Measurements from ENCODE around the gene SUPT3H.

The SUPT3H gene

DNA sequence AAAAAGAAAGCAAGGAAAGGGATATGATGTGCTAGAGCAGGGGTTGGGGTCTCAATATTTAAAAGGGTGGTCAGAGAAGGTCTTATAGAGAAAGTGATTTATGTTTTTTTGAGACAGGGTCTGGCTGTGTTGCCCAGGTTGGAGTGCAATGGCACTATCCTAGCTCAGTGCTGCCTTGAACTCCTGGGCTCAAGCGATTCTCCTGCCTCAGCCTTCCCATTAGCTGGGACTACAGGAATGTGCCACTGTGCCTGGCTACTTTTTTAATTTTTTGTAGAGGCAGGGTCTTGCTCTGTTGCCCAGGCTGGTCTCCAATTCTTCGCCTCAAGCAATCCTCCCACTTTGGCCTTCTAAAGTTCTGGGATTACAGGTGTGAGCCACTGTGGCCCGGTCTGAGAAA, 557.0 kb downstream of the SUPT3H start:
- no peak for DNase-seq

DNA sequence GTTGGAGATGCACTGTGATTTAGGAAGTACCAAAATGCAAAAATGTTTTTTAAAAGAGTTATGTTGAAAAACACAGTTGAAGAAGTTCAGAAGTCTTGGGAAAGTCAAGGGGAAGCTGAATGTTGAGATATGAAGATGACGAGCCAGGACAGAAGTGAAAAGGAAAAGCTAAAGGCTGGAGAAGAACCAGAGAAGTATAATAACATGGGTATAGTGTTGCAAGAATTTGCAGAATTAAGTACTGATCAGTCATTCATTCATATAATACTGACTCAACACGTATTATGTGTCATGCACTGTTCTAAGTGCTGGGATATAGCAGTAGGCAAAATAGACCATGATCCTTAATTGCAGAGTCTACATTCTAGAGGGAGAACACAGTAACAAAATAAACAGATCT, 557.4 kb downstream of the SUPT3H start:
- DNase-seq, result no peak

DNA sequence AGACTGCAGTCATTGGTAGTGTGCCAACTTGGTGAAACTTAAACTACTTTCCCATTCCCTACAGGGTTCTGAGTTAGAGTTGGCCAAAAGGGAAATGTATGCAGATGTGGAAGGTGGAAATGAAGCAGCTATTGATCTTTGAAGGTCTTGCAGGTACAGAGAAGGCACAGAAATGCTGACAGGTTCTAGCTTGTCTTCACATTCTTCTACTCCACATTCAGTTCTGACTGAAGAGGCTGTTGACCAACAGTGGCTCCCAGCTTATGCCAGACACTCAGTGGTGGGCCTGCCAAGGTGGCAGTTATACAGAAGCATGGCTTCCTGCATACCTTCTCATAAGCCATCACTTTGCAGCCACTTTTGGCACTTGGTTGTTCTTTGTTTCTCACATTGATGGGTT, 566.3 kb downstream of the SUPT3H start:
- no peak for DNase-seq

DNA sequence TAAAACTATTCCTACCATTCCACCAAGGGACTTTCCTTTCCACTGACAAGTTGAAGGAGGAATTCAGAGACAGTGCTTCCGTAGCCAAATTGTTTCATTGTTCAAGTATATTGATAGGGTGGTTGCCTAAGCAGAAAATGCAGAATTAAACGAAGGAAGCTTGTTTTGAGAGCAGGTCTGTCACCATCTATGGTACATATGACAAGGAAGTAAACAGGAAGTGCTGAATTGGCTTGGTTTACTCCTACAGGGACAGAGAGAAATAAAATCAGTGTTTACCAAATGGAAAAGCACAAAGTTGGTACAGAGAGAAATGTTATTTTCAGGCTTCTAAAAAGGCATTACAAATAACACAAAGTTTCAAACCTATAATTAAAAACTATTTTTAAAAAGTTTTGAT, 568.5 kb downstream of the SUPT3H start:
- no peak for DNase-seq

DNA sequence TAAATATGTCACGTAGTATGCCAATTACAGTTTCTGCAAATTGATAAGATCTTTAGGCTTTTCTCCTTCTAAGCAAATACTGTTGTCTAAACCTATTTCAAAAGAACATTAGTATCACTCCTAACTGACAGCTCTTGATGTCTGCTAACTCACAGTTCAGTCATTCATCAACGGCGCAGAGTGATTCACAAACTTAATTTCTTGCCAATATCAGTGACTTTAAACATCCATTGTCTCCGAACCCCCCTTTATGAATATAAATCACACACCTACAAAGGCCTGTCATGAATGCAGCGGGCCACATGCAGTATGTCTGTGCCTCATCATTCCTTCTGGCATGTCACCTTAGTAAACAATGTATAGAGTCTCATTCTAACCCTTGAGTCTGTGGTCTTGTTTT, 569.6 kb downstream of the SUPT3H start:
- DNase-seq, result no peak

DNA sequence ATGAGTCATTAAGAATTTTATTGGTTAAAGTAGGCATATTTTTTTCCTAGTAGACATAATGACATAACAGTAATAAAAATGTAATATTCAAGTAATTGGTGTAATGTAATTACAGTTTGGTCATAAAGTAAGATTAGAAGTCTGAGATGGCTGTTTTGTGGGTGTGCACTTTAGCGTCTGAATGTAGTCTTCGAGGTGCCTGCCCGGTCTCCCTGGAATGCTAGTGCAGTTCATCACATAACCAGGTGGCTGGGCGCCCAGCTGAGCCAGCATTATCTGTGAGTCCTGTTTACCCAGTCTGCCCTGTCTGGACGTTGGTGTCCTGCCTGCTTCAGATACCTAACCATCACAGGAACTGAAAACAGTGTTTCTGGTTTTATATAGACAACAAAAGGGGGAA, 571.1 kb downstream of the SUPT3H start:
- no peak for DNase-seq

DNA sequence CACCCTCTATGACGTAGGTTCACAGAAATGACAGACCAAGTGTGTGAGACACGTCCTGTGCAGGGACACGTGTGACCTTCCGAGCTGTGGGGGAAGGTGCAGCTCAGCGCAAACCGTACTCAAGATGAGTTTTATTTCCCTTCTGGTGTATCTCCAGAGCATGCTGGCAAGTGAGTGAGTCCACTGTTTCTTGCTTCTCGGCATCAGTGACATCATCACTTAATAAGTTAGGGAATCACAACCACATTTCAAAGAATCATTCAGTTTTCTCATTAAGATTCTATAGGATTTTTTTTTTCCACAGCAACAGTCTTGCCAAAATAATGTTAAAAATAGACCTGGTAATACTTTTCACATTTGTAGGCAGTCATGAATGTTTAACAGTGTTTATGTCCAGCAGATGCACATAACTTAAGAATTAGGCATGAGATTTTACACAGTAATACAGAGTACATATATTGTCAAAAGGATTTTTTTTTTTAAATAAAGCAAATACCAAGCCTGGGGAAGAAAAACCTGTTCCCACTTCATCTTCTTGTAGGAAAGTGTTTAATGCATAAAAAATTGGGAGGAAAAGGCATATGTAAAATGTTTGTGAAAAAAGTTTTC, 572.4 kb downstream of the SUPT3H start:
- DNase-seq, result no peak

DNA sequence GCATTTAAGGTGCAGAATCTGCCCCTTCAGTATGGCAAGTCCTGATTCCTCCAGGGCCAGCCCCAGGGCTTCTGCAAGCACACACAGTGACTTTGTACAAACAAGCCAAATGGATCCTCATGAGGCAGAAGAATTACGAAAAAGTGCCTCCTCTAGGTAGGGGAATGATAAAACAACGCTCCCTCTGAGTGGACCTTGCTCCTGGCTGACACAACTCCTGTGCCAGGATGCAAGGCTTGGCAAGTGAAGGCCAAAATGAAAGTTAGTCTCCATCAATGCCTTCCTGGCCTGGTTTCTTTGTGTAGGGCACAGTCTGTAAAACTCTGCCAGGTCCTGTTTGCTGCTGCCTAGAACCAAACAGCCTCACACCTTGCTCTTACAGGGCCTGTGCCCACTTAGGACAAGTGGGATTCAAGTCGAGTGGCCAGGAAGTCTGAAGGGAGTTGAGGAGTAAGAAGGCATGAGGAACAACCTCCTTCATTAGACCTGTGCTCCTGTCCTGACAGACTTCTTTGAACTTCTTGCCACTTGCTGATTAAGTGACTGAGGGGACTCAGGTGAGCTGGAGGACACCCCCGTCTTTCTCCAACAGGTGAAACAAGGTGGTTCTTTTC, 573.1 kb downstream of the SUPT3H start:
- DNase-seq, result no peak

DNA sequence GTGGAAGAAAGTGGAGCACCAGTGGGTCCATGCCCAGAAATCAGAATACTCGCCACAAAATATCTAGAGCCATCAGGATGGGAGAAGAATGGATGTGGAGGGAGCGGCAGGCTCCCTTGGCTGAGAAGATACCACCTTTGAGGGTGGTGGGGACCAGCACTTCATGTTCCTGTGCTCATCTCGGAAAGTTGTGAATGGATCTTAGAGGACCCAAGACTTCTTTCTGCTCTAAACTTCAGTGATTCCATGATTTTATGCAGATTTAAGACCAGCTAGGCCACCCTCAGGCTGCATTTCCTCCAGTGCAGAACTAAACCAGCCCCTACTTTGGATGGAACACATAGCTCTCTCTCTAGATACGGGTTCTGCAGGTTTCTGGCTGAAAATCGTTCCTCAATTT, 573.7 kb downstream of the SUPT3H start:
- DNase-seq, result no peak

DNA sequence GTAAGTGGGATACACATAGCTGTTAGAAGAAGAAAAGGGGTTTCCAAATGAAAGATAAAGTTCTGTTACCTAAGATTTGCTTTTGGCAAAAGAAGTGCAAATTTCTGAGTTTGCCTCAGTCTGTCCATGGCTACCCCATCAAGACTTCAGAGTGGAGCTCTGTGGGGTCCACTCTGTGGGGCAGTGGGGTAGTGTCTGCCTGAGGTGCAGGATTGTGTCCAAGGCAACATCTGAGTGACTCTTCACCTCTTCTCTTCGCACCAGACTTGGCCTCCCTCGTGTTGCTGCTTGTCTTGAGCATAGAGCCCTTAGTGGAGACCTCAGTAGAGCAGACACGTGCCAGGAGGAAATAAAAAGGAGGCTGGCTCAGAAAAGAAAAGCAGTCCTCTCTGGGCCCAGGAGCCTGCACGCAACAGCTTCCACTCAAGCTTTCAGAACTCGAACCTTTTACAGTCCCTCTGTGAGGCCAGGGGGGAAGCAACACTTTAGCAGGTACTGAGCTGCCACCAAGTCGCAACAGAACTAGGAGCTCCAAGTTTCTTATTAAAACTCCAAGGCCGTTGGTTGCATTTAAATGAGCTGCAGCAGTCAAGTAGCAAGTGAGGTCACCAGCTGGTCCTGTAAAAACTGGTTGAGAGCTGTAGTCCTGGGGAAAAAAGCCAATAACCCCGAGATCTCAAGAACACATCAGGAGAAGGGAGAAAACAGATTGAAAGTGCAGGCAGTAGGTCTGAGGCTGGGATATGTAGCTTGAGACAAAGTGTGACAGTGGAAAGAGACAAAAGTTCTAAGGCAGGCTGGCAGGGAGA, 576.7 kb downstream of the SUPT3H start:
- no peak for DNase-seq

DNA sequence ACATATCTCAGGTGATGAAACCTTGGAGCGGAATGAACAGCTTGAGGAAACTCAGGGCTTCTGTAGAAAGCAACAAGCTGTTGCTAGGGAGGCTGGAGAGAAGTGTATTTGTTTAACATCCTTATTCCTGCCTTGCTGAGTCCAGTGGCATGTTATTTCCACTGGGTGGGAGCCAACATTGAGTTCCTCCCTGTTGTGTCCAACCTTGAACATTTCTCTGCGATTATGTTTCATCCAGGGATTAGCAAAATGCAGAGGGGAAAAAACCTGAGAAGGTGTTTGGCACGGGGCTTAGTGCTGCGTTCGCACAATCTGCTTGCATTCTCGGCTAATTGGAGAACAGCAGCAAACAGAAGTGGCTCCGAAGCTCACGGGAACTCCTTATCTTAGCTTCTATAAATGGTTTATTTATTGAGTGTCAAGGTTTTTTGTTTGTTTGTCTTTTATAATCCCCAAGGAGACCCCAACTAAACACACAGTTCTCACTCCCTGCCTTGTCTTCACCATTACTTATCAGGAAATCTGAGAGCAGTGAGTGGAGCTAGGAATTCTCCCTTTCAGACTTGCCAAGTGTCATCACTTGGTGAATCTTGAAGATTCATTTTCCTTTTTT, 577.5 kb downstream of the SUPT3H start:
- no peak for DNase-seq

DNA sequence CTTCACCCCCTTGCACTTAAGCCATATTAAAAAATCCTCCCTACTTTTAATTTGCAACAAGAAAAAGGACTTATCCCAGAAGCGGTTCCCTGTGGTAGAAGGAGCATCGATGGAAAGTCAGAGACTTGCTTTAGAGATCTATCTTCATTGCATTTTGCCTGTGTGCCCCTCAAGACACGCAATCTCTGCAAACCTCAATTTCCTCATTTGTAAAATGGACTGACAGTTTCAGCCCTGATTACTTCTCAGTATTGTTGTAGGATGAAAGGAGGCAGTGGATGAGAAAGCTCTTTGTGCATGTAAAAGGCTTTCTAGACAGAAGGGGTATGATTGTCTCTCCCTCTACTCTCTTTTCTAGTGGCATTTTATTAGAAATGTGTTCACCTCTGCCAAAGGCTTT, 580.0 kb downstream of the SUPT3H start:
- DNase-seq, result no peak

DNA sequence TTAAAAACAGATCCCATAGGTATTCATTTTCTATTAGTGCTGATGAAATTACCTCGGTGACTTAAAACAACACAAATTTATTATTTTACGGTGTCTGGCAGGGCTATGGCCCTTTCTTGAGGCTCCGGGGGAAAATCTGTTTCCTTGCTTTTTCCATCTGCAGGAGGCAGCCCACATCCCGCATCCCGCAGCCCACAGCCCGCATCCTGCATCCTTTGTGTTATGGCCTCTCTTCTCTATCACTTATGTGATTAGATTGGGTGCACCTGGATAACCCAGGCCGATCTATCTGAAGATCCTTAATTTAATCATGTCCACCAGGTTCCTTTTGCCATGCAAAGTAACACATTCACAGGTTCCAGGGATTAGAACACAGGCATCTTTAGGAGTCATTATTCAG, 582.4 kb downstream of the SUPT3H start:
- no peak for DNase-seq

DNA sequence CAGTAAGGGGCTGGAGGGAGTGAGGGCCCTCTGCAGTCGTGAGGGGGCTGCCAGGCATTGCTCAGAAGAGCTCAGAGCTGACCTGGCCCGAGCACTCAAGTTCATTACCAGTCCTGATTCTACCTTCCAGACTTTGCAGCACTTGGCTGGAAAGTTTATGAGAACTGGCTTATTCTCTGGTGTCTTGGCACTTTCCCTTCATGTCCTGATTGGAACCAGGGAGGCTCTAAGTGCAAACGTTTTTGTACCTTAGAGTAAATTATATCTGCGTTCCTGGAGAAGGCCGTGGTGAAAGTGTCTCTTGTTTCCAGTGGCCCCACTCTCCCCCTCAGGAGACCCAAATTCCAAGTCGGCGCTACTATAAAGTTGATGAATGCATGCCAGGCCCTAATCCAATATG, 587.9 kb downstream of the SUPT3H start:
- DNase-seq, result no peak

DNA sequence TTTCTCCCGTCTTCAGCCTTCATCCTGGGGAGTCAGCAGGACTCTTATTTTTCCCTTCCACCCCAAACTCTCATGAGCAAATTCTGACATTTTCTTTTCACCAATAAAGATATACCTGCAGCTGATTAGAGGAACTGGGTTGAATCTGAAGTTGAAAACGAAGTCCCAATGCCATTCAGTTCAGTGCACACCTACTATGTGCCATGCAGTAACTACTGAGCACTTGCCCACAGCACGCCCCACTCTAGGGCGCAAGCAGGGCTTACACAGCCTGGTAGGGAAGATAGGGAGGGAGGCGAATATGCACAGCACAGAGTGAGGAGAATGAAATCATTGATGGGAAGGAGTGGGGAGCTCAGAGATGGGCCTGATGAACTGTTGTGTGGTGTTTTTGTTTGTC, 588.7 kb downstream of the SUPT3H start:
- DNase-seq, result no peak

DNA sequence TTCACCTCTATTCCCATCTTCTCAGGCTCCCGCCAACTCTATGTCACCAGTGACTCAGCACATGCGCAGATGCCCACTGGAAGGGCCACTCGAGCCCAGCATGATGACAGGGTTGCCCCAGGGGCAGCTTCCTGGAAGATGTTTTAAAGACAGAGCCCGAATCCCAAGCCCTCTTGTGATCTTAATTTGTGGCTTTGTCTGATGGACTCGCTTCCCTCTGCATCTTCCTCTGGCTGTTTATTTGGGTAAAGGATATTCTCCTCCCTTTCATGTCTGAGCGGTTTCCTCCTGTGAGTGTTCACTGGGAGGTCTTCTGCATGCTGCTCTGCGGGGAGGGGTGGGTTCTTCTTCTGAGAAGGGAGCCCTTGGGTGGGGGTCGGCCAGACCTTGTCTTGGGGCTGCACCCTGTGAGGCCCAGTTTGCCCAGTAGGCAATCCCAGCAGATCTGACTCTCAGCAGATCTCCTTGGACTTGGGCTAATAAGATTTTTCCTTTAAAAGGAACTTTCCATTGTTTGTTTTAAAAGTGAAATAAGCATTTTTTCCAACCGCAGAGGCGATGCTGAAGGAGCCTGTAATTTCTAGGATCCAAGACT, 589.2 kb downstream of the SUPT3H start:
- DNase-seq, result no peak

DNA sequence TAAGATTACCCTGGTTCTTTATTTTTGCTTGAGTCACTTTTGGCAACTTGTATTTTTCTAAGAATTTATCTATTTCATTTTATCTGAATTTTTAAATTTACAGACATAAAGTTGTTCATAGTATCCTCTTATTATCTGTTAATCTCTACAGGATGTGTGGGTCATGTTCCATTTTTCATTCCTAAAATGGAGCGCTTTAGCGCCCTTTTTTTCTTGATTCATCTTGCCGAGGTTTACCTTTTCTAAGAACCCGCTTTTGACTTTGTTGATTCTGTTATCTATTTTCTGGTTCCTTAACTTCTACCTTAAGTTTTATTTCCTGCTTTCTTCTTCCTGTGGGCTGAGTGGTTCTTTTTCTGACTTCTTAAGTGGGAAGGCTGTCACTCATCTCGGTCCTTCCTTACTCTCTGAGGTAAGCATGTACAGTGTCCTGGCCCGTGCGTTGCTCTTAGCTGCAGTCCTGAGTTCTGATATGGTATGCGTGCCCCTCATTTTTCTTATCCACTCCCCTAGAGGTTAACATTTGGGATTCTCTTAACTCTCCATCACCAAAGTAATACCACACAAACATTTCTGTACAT, 590.4 kb downstream of the SUPT3H start:
- DNase-seq, result no peak

DNA sequence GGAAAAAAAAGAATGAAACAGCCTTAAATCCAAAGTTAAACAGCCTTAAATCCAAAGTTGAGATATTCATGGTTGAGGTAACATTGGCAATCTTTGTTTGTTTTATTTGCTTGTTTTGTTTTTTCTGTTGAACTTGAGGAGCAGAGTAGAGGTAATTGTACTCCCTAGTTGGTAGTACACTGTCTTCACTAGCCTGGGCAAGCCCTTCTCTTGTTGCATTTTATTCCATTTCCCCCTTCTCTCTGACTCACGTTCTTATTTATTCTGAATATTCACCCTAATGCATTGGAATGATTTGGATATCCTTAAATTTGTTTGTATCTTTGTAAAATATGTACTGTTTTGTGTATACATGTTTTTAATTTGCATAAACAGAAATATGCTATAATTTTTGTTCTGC, 592.6 kb downstream of the SUPT3H start:
- DNase-seq, result no peak

DNA sequence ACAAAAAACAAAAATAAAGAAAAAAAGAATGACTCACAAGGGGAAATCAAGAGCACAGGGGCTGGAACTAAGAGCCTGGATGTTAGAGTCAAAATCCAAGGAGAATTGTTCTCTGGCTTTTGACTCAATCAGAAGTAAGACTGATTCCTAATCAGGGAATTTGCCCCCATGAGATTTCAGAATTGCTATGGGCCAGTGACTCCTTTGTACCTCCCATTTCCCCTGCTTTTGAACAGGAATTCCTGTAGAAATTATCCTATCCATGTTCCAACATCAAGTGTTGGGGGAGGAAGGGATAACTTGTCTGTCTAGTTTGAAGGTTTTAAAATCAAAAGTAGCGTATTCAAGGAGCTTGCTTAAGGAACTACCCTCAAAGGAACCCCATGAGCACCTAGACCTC, 593.5 kb downstream of the SUPT3H start:
- DNase-seq, result no peak

DNA sequence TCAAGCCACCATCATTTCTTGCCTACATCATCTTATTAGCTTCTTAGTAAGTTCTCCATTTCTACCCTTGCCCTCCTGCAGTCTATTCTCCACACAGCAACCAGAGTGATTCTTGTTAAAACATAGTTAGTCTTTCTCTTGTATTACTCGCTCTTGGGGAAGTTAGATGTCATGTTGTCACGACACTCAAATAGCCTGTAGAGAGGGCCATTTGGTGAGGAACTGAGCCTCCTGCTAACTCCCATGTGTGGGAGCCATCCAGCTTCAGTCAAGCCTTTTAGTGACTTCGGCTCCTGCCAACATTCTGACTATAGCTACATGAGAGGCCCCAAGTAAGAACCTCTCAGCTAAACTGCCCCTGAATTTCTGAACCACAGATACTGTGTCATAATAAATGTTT, 594.8 kb downstream of the SUPT3H start:
- DNase-seq, result no peak

DNA sequence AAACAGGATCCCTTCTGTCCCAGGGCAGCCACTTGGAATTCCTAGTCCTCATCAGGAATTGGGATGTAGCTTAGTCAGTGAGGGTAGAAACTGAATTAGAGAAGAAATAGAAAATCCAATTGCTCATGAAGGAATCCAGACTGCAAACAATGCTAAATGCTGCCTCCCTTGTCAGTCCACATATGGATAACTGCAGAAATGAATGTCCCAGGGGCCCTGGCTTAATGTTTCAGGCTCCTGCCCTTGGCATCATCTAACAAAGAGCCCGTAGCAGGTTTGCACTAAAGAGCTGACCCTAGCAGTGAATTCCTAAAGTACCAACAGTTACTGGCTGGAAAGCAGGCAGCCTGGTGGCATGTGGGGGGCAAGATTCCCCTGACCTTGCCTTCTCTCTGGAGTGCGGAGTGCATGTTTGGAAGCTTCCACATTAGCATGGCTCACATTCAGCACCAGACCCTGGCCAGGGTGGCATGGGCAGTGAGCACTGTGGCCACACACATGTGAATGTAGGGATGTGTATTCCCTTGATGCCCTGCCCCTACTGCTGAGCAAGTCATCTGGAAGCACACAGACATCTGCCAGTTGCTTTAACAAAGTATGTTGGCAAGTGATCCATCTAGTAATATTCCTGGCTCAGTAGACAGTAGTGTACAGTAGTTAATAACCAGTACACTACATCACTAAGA, 595.7 kb downstream of the SUPT3H start:
- no peak for DNase-seq

DNA sequence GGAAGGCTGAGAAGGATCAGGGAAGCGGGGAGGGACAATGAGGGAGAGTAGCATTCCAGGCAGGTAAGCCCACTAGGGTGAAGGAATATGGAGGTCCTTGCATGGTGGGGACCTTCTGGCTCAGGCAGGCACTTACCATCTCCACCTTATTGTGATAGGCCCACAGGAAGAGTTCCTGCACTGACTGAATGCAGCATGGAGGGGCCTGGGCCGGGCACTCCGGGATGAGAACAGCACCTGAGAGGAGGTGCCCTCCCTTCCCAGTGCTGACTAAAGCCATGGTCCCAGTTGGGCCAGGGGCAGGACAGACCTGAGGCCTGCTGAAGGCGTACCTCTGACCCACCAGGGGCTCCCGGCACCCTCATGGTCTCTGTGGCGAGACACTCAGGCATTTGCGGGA, 597.6 kb downstream of the SUPT3H start:
- DNase-seq, result no peak
